Astrocyte (in vitro differentiated cells and primary cell): ENCODE measurements around the gene ZFP69B. TPM values are rescaled to one million over a fixed set of nuclear protein-coding genes. Genes with fewer than 3 reads are reported as not detected.
A peak's percentile ranks its signal among the peaks of the same experiment; 100 is the strongest.
"Not testable (repeated sequence)": the region's sequence is repeated elsewhere in the genome, so short reads cannot be mapped to it uniquely, and the experiment has no call there.

Experiments
- DNase-seq: peaks from one replicate; pipeline ENCODE4 v3.0.0-alpha.2; 2010; ENCODE audit warnings: low read depth
- FAIRE-seq: peaks from 2 replicates; lab custom pipeline; 2011; peaks lifted over from hg19 to GRCh38; lab: Jason Lieb, UNC
- H2AFZ ChIP-seq: 2 replicates; pipeline ENCODE4 v1.6.0; 2012; ENCODE audit warnings: low read depth, low read length, inconsistent platforms
- H3K27ac ChIP-seq: 2 replicates; pipeline ENCODE4 v1.5.1; 2011; ENCODE audit warnings: low read depth, low read length, inconsistent platforms
- H3K27me3 ChIP-seq: 2 replicates; pipeline ENCODE4 v1.6.0; 2011; ENCODE audit warnings: low read length, inconsistent platforms; ENCODE audit not compliant: insufficient read depth
- H3K36me3 ChIP-seq: 2 replicates; pipeline ENCODE4 v1.5.1; 2011; ENCODE audit warnings: low read length, inconsistent platforms; ENCODE audit not compliant: insufficient read depth
- H3K4me1 ChIP-seq: 2 replicates; pipeline ENCODE4 v1.5.1; 2011; ENCODE audit warnings: low read length, inconsistent platforms; ENCODE audit not compliant: insufficient read depth
- H3K4me2 ChIP-seq: 2 replicates; pipeline ENCODE4 v1.6.0; 2012; ENCODE audit warnings: low read length, inconsistent platforms
- H3K4me3 ChIP-seq: 2 replicates; pipeline ENCODE4 v1.5.1; 2011; ENCODE audit warnings: low read depth, mild to moderate bottlenecking, low read length, inconsistent platforms; ENCODE audit not compliant: insufficient read depth
- H3K79me2 ChIP-seq: 2 replicates; pipeline ENCODE4 v1.6.0; 2012; ENCODE audit warnings: mild to moderate bottlenecking, low read length, inconsistent platforms; ENCODE audit not compliant: insufficient read depth
- H3K9ac ChIP-seq: 2 replicates; pipeline ENCODE4 v1.6.0; 2012; ENCODE audit warnings: mild to moderate bottlenecking, low read length, inconsistent platforms
- H3K9me3 ChIP-seq: 2 replicates; pipeline ENCODE4 v1.5.1; 2012; ENCODE audit warnings: low read depth, mild to moderate bottlenecking, low read length, inconsistent platforms; ENCODE audit not compliant: insufficient read depth
- H4K20me1 ChIP-seq: 2 replicates; pipeline ENCODE4 v1.6.0; 2012; ENCODE audit warnings: low read length, inconsistent platforms; ENCODE audit not compliant: insufficient read depth
- H3K27ac Mint-ChIP-seq: one replicate; pipeline ENCODE4 v1.8.0; 2021; ENCODE audit warnings: mild to moderate bottlenecking, mixed read lengths; ENCODE audit not compliant: unreplicated experiment
- H3K27me3 Mint-ChIP-seq: one replicate; pipeline ENCODE4 v1.8.0; 2021; ENCODE audit warnings: low read depth, mixed read lengths; ENCODE audit not compliant: unreplicated experiment
- H3K36me3 Mint-ChIP-seq: one replicate; pipeline ENCODE4 v1.8.0; 2021; ENCODE audit warnings: low read depth, mixed read lengths; ENCODE audit not compliant: unreplicated experiment
- H3K4me1 Mint-ChIP-seq: one replicate; pipeline ENCODE4 v1.8.0; 2021; ENCODE audit warnings: low read depth, mixed read lengths; ENCODE audit not compliant: unreplicated experiment
- H3K4me3 Mint-ChIP-seq: one replicate; pipeline ENCODE4 v1.8.0; 2021; ENCODE audit warnings: mild to moderate bottlenecking, moderate library complexity, mixed read lengths; ENCODE audit not compliant: unreplicated experiment
- H3K9me3 Mint-ChIP-seq: one replicate; pipeline ENCODE4 v1.8.0; 2021; ENCODE audit warnings: mild to moderate bottlenecking, mixed read lengths; ENCODE audit not compliant: unreplicated experiment
- EZH2 ChIP-seq: IDR thresholded peaks from 2 replicates; pipeline ENCODE4 v1.6.1; 2012; ENCODE audit warnings: mild to moderate bottlenecking, low read length, inconsistent platforms; ENCODE audit not compliant: insufficient read depth
- total RNA-seq: library from RNA; stranded (reverse); gene quantifications from 2 replicates; pipeline ENCODE4 v1.2.1, GENCODE V29; 2021
- TF ChIP-seq, protein P1 (sequence below): IDR thresholded peaks from 2 replicates; pipeline ENCODE4 v1.5.1; 2011; ENCODE audit warnings: low read depth, mild to moderate bottlenecking, inconsistent platforms, low read length, moderate library complexity; ENCODE audit not compliant: insufficient read depth

The ZFP69B gene
- total RNA-seq, 1 donor from 2014 or later, result 5.4 TPM

DNA sequence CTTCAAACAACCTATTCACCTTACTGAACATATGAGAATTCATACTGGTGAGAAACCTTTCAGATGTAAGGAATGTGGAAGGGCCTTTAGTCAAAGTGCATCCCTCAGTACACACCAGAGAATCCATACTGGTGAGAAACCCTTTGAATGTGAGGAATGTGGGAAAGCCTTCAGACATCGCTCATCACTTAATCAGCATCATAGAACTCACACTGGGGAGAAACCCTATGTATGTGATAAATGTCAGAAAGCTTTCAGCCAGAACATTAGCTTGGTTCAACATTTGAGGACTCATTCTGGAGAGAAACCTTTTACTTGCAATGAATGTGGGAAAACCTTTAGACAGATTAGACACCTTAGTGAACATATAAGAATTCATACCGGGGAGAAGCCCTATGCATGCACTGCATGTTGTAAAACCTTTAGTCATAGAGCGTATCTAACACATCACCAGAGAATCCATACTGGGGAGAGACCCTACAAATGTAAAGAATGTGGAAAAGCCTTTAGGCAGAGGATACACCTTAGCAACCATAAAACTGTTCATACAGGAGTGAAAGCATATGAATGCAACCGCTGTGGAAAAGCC, 45.1 kb downstream of the ZFP69B start:
- H3K4me3 Mint-ChIP-seq, result no peak overlapping the region

GRCh38 chr1:40502651-40503050, 52.4 kb downstream of the ZFP69B start:
- H3K27me3 ChIP-seq, H3K9me3 ChIP-seq, H3K4me1 ChIP-seq, H3K4me1 Mint-ChIP-seq, H3K27me3 Mint-ChIP-seq, H2AFZ ChIP-seq, H3K4me3 Mint-ChIP-seq, H3K9ac ChIP-seq, H4K20me1 ChIP-seq, H3K36me3 ChIP-seq, H3K27ac ChIP-seq, H3K79me2 ChIP-seq, H3K27ac Mint-ChIP-seq, H3K4me3 ChIP-seq, FAIRE-seq, DNase-seq, H3K4me2 ChIP-seq: not testable (repeated sequence)
- Mint-ChIP-seq H3K36me3 (peaks cover 36% of the 10 kb centered on the region), H3K9me3 (peaks cover 54% of the 10 kb centered on the region)

More for the DNA sequence above, 45.1 kb downstream of the ZFP69B start:
- Histone ChIP-seq H2AFZ (no peak overlapping the region), H3K79me2 (no peaks in the 10 kb centered on the region), H4K20me1 (peaks cover 3% of the 10 kb centered on the region), H3K9ac (no peak overlapping the region), H3K4me2 (no peak overlapping the region), H3K36me3 (peaks cover 22% of the 10 kb centered on the region), H3K27me3 (no peaks in the 10 kb centered on the region), H3K27ac (no peak overlapping the region), H3K4me1 (no peaks in the 10 kb centered on the region), H3K4me3 (no peak overlapping the region), H3K9me3 (peaks cover 27% of the 10 kb centered on the region)
- Mint-ChIP-seq H3K27ac (no peak overlapping the region), H3K9me3 (peaks cover 56% of the 10 kb centered on the region), H3K4me1 (no peaks in the 10 kb centered on the region), H3K36me3 (peaks cover 66% of the 10 kb centered on the region), H3K27me3 (no peaks in the 10 kb centered on the region)
- no peak for TF ChIP-seq EZH2
- TF ChIP-seq, protein P1, sequence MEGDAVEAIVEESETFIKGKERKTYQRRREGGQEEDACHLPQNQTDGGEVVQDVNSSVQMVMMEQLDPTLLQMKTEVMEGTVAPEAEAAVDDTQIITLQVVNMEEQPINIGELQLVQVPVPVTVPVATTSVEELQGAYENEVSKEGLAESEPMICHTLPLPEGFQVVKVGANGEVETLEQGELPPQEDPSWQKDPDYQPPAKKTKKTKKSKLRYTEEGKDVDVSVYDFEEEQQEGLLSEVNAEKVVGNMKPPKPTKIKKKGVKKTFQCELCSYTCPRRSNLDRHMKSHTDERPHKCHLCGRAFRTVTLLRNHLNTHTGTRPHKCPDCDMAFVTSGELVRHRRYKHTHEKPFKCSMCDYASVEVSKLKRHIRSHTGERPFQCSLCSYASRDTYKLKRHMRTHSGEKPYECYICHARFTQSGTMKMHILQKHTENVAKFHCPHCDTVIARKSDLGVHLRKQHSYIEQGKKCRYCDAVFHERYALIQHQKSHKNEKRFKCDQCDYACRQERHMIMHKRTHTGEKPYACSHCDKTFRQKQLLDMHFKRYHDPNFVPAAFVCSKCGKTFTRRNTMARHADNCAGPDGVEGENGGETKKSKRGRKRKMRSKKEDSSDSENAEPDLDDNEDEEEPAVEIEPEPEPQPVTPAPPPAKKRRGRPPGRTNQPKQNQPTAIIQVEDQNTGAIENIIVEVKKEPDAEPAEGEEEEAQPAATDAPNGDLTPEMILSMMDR, result no peak
- DNase-seq (peak; percentile 8), FAIRE-seq (peak; percentile 9)

DNA sequence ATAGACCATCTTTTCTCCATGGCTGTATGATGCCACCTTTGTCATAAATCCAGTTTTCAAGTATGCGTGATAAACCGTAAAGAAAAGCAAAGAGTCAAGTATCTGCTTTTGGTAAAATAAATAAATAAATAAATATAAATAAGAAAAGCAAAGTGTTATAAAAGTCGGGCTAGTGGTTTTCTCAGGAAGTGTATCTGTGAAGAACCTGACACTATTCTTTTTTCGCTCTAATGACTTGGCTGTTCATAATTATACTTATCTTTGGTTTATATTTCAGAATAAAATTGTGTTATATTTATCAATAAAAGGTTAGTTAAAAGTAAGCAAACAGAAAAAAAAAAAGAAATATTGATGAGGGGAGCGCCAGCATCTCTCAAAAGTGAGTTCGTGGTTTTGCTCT, 57.7 kb downstream of the ZFP69B start:
- peak overlapping the region; percentile 99 for H3K4me2 ChIP-seq
- H3K27me3 ChIP-seq, result no peaks in the 10 kb centered on the region
- peak overlapping the region; percentile 89 for H3K9ac ChIP-seq
- H3K27ac Mint-ChIP-seq, result peak overlapping the region; percentile 77
- H4K20me1 ChIP-seq, result no peaks in the 10 kb centered on the region
- peaks cover 30% of the 10 kb centered on the region for H3K9me3 Mint-ChIP-seq
- H3K36me3 ChIP-seq, result no peaks in the 10 kb centered on the region
- TF ChIP-seq, protein P1, result no peak
- no peak for TF ChIP-seq EZH2
- H3K4me1 Mint-ChIP-seq, result peaks cover 5% of the 10 kb centered on the region
- peaks cover 6% of the 10 kb centered on the region for H3K4me1 ChIP-seq
- H3K27me3 Mint-ChIP-seq, result no peaks in the 10 kb centered on the region
- H3K9me3 ChIP-seq, result no peaks in the 10 kb centered on the region
- DNase-seq, result no peak
- no peak for FAIRE-seq
- H3K4me3 Mint-ChIP-seq, result peak overlapping the region; percentile 87
- H3K4me3 ChIP-seq, result peak overlapping the region; percentile 92
- peaks cover 19% of the 10 kb centered on the region for H3K36me3 Mint-ChIP-seq
- H2AFZ ChIP-seq, result peak overlapping the region; percentile 99
- peak overlapping the region; percentile 62 for H3K27ac ChIP-seq
- H3K79me2 ChIP-seq, result peaks cover 23% of the 10 kb centered on the region
